Measurements from ENCODE around the gene TBC1D14.
"Not testable (repeated sequence)": the region's sequence is repeated elsewhere in the genome, so short reads cannot be mapped to it uniquely, and the experiment has no call there.

The TBC1D14 gene

GRCh38 chr4:7075962-7076695 is 166.5 kb downstream of the TBC1D14 start:
- no peak for DNase-seq

GRCh38 chr4:7076696-7077082 is 167.1 kb downstream of the TBC1D14 start:
- DNase-seq, result no peak

GRCh38 chr4:7077371-7077770 is 167.7 kb downstream of the TBC1D14 start:
- no peak for DNase-seq

GRCh38 chr4:7078025-7078424 is 168.4 kb downstream of the TBC1D14 start:
- DNase-seq, result no peak

- DNase-seq, result not testable (repeated sequence)
Observed at GRCh38 chr4:7079483-7079882, 169.9 kb downstream of the TBC1D14 start.

GRCh38 chr4:7079909-7080308 is 170.3 kb downstream of the TBC1D14 start:
- DNase-seq, result not testable (repeated sequence)
